Measurements from ENCODE around the gene AKAP13. TPM values are rescaled to one million over a fixed set of nuclear protein-coding genes. Genes with fewer than 3 reads are reported as not detected.

Gene AKAP13
- total RNA-seq, 3 donors from 2014 or later: 198 to 331 (median 259) TPM

DNA sequence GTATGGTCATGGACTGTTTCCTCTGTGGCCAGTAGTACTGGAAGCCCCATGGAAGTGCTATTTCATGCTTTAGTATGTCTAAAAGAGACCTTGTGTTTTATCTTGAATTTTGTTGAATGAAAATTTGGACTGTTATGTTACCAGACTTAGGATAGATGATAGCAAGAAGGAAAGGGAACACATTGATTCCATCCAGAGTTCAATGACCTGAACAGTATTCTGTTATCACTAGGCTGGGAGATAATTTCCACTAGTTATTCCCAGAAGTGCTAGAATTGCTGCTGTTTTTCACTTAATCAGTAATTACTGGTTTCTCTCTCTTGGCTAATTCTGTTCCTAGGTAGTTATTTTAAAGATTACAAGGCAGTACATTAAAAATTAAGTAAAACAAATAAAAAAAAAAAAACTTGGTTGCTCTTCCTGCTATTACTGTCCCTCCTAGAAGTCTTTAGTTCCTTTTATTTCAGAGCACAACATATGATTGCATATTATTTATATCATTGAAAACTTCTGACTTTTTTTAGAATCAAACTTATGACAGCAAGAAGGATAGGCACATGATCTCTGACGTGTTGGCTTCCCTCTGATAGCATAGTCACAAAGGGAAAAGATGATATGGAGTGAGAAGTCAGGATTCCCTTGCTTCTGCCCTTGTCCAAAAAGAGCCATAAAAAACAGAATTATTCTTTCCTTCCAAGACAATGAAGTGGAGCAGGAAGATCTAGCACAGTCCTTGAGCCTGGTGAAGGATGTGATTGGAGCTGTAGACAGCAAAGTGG, 342.2 kb downstream of the AKAP13 start:
- H3K27me3 ChIP-seq: no peaks in the 10 kb centered on the region
- DNase-seq (ENCODE audit: low spot score in 2 of 2): no peak
- no peaks in the 10 kb centered on the region for H3K4me1 ChIP-seq
- no peaks in the 10 kb centered on the region for H3K9me3 ChIP-seq
- peaks cover 9% of the 10 kb centered on the region for H3K36me3 ChIP-seq
- intact Hi-C loops (cut with DNase I; ENCODE audit: low total_unique reads): no loop called here
- no peak overlapping the region for H3K4me3 ChIP-seq
- TF ChIP-seq POLR2AphosphoS5 (IDR thresholded peaks at IDR 0.05): no peak
- no peak for TF ChIP-seq POLR2A (IDR thresholded peaks at IDR 0.05)
- TF ChIP-seq, protein P1, sequence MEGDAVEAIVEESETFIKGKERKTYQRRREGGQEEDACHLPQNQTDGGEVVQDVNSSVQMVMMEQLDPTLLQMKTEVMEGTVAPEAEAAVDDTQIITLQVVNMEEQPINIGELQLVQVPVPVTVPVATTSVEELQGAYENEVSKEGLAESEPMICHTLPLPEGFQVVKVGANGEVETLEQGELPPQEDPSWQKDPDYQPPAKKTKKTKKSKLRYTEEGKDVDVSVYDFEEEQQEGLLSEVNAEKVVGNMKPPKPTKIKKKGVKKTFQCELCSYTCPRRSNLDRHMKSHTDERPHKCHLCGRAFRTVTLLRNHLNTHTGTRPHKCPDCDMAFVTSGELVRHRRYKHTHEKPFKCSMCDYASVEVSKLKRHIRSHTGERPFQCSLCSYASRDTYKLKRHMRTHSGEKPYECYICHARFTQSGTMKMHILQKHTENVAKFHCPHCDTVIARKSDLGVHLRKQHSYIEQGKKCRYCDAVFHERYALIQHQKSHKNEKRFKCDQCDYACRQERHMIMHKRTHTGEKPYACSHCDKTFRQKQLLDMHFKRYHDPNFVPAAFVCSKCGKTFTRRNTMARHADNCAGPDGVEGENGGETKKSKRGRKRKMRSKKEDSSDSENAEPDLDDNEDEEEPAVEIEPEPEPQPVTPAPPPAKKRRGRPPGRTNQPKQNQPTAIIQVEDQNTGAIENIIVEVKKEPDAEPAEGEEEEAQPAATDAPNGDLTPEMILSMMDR (IDR thresholded peaks at IDR 0.05): no peak
- no peak overlapping the region for H3K27ac ChIP-seq

DNA sequence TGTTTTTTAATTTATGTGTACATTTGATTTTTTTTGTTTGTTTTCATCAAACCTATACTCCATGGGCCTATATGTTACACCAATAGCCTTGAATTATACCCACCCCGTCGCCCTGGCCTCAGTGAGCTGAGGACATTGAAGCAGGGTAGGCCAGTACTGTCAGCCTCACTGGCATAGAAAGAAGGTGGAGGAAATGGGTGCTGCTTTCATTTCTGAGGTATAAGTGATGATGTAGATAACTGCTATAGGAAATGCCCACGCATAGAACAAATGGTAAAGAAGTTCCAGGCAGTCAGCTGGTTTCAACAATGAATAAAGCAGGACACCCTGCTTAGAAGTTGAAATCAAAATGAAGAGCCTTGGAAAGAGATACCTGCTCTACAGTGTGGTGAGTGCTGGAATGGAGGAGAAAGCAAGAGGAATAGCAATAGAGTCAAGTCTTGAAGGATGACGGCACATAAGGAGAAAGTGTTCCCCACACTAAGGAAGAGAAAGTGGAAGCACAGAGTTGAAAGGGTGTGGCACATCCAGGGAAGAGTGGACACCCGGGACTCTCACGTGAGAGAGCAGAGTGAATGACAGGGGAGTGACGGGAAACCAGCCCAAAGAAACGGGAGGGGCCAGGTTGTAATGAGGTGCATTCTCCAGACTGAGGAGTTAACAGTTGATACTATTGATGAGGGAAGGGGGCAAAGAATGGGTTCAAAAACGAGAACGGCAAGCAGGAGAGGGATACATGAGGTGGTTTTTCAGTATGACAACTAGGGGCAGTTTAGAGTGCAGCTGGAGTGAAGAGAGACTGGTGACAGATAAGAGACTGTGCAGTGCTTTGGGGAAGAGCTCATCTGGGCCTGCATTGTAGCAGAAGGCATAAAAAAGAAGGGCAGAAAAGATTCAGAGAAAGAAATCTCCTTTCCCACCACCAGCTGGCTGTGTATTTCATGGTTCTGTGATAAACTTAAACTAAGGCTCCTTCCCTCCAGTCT, 343.9 kb downstream of the AKAP13 start:
- intact Hi-C loops (cut with DNase I; ENCODE audit: low total_unique reads): no loop called here
- TF ChIP-seq, protein P1 (IDR thresholded peaks at IDR 0.05): no peak
- TF ChIP-seq POLR2A (IDR thresholded peaks at IDR 0.05) (no peak), POLR2AphosphoS5 (IDR thresholded peaks at IDR 0.05) (no peak)
- no peaks in the 10 kb centered on the region for H3K9me3 ChIP-seq
- H3K4me1 ChIP-seq: no peaks in the 10 kb centered on the region
- DNase-seq (ENCODE audit: low spot score in 2 of 2): no peak
- no peak overlapping the region for H3K4me3 ChIP-seq
- H3K36me3 ChIP-seq: peaks cover 9% of the 10 kb centered on the region
- peak overlapping the region; percentile 54 to 77 for H3K27ac ChIP-seq
- H3K27me3 ChIP-seq: no peaks in the 10 kb centered on the region

DNA sequence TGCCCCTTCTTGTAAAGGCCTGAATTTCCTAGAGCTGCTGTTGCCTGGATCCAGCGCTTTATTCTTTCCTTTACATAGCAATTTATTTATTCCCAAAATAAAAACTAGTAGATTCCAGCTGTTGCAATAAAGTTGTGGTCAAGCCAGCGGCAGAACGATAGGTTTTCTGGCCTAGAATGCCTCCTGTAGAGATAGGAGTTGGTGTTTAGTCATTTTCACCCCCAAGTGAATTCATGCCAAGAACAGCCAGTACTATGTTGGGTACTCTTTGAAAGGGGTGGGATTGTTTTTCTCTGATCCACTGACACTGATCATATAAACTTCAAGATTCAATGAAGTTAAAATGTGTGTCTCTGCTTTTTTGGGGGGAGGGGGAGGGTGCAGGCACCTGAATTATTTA, 344.6 kb downstream of the AKAP13 start:
- H3K36me3 ChIP-seq: peaks cover 9% of the 10 kb centered on the region
- intact Hi-C loops (cut with DNase I; ENCODE audit: low total_unique reads): no loop called here
- no peak overlapping the region for H3K4me3 ChIP-seq
- peak overlapping the region; percentile 54 to 77 for H3K27ac ChIP-seq
- no peaks in the 10 kb centered on the region for H3K4me1 ChIP-seq
- DNase-seq (ENCODE audit: low spot score in 2 of 2): no peak
- TF ChIP-seq POLR2A (IDR thresholded peaks at IDR 0.05): no peak
- TF ChIP-seq, protein P1 (IDR thresholded peaks at IDR 0.05): no peak
- TF ChIP-seq POLR2AphosphoS5 (IDR thresholded peaks at IDR 0.05): peak in 1 of 3 donors; percentile 35
- no peaks in the 10 kb centered on the region for H3K27me3 ChIP-seq
- no peaks in the 10 kb centered on the region for H3K9me3 ChIP-seq

DNA sequence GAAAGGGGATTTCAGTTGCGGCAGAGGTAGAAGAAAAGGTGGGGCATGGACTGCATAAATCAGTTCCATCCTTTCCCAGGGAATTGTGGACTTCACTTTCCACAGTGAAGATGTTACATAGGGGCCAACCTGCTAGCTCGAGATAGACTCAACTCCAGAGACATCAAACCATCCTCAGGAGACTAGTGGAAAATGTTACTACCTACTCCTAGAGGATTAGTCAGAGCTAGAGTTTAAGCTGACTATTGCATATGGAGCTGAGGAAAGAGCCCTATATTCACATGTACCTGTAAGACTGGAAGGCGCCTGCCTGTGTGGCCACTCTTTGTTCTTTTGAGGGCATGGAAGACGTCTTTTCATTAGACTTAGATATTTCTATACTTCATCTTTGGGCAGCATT, 345.2 kb downstream of the AKAP13 start:
- H3K4me1 ChIP-seq: no peaks in the 10 kb centered on the region
- no peak for TF ChIP-seq POLR2AphosphoS5 (IDR thresholded peaks at IDR 0.05)
- TF ChIP-seq, protein P1 (IDR thresholded peaks at IDR 0.05): no peak
- H3K27ac ChIP-seq: peak overlapping the region; percentile 41 to 54

More for the DNA sequence above, 345.2 kb downstream of the AKAP13 start:
- H3K4me3 ChIP-seq: no peak overlapping the region
- no peak for DNase-seq (ENCODE audit: low spot score in 2 of 2)
- no peaks in the 10 kb centered on the region for H3K9me3 ChIP-seq
- intact Hi-C loops (cut with DNase I; ENCODE audit: low total_unique reads): no loop called here
- no peaks in the 10 kb centered on the region for H3K27me3 ChIP-seq
- peaks cover 9% of the 10 kb centered on the region for H3K36me3 ChIP-seq

Data from breast epithelium (tissue), 4 donors.